Stimulated activated CD8-positive, alpha-beta memory T cell treated with anti-CD3 and anti-CD28 coated beads, Interleukin-15, amount 100 ng/mL, for 24 hours (primary cell): ENCODE results near the gene SRGAP2C.
"Not testable (repeated sequence)": the region's sequence is repeated elsewhere in the genome, so short reads cannot be mapped to it uniquely, and the experiment has no call there.

ENCODE experiments used
- DNase-seq: peaks from one replicate; pipeline ENCODE4 v3.0.0-alpha.2; 2020; ENCODE audit warnings: low read depth

The SRGAP2C gene

GRCh38 chr1:121423956-121424355 lies 239.2 kb downstream of the SRGAP2C start:
- DNase-seq, result not testable (repeated sequence)

- not testable (repeated sequence) for DNase-seq
These were observed 248.7 kb downstream of the SRGAP2C start for GRCh38 chr1:121433517-121433916.

- DNase-seq, result not testable (repeated sequence)
These were observed 254.1 kb downstream of the SRGAP2C start for GRCh38 chr1:121438862-121439261.

GRCh38 chr1:121440993-121441392 lies 256.2 kb downstream of the SRGAP2C start:
- DNase-seq, result no peak
